ENCODE measurements around the gene ABRACL. TPM values are rescaled to one million over a fixed set of nuclear protein-coding genes. Genes with fewer than 3 reads are reported as not detected.

ABRACL gene
- polyA plus RNA-seq, 1 donor, result 97.2 TPM

DNA sequence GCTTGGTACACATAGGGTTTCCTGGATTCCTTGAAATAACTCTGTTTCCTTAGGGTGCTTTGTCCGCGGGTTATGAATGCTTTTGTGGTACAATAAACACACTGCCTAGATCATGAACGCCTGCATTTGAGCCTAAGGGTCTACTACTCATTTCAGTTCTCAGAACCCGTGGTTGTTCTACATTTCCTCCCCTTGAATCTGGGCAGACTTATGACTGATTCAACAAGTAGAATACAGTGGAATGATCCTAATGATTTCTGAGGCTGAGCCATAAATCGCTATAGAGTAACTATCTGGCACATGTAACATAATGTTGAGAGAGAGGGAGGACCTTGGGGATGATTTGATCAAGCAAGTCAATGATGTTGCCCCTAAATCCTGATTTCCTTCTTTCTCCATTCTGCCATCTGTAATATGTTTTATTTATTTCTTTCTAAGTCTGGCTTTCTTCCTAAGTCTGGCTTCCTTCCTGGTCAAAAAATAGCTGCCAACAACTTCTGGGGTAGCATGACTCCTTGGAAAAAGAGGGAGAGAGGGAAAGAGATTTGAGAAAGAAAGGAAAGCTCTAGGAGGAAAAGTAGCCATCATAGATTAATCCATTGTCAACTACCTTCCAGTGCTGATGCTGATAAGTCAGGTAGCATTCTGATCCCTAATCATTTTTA is 23.0 kb downstream of the ABRACL start:
- Histone ChIP-seq H3K27ac (ENCODE audit: low read length) (no peak overlapping the region), H3K4me1 (ENCODE audit: control insufficient read depth, insufficient read depth, low read length) (no peaks in the 10 kb centered on the region), H3K27me3 (ENCODE audit: control insufficient read depth, insufficient read depth, low read length) (peaks cover 2% of the 10 kb centered on the region), H3K36me3 (ENCODE audit: control insufficient read depth, insufficient read depth, low read length) (no peaks in the 10 kb centered on the region), H3K9me3 (ENCODE audit: control insufficient read depth, low read depth, low read length) (no peaks in the 10 kb centered on the region), H3K4me3 (ENCODE audit: low read length) (no peak overlapping the region)
- DNase-seq, result no peak
- 75% methylated on average over 2 of the region's 5 CpGs for WGBS (ENCODE audit: insufficient coverage, low lambda C conversion rate)

DNA sequence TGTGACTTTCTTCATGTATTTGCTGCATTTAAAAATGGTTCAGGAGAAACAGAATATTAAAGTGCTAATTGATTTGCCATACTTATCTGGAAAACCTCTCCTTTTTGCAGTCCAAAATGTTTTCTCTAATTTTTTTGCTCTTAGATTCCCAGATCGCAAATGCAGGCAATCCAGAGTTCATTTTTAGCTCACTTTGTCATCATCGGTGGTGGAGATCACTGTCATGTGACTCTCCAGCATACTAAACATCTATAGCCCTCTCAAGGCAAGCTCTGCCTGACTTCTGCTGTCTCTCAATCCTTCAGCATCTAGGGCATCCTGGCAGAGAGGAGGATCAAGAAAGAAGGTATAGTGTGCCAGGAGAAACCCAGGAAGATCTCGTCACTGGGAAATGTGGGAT is 24.8 kb downstream of the ABRACL start:
- Histone ChIP-seq H3K27ac (ENCODE audit: low read length) (no peak overlapping the region), H3K4me3 (ENCODE audit: low read length) (no peak overlapping the region), H3K27me3 (ENCODE audit: control insufficient read depth, insufficient read depth, low read length) (peaks cover 2% of the 10 kb centered on the region), H3K4me1 (ENCODE audit: control insufficient read depth, insufficient read depth, low read length) (no peaks in the 10 kb centered on the region), H3K36me3 (ENCODE audit: control insufficient read depth, insufficient read depth, low read length) (no peaks in the 10 kb centered on the region), H3K9me3 (ENCODE audit: control insufficient read depth, low read depth, low read length) (no peaks in the 10 kb centered on the region)
- 67% methylated on average over 1 of the region's 3 CpGs for WGBS (ENCODE audit: insufficient coverage, low lambda C conversion rate)
- DNase-seq, result no peak

DNA sequence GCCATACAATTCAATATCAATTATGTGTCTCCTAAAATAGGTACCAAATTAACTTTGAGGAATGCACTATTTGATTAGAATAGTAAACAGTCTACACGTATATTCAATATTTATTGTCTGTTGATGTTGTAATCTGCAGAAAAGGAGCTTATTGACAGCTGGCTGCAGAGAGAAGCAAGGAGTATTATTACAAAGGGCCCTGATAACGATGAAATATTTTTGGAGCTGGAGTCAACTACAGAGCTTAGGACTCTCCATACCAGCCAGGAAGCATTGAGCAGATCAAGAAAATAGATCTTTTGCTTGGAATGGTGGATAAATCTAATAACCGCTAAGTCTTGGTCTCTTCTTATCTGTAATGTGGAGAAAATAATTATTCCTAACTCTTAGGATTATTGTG is 25.5 kb downstream of the ABRACL start:
- H3K27me3 ChIP-seq (ENCODE audit: control insufficient read depth, insufficient read depth, low read length), result peaks cover 2% of the 10 kb centered on the region
- WGBS (ENCODE audit: insufficient coverage, low lambda C conversion rate), result 67% methylated on average over 1 of the region's 3 CpGs
- H3K36me3 ChIP-seq (ENCODE audit: control insufficient read depth, insufficient read depth, low read length), result no peaks in the 10 kb centered on the region
- no peak overlapping the region for H3K27ac ChIP-seq (ENCODE audit: low read length)
- H3K4me3 ChIP-seq (ENCODE audit: low read length), result no peak overlapping the region
- no peaks in the 10 kb centered on the region for H3K4me1 ChIP-seq (ENCODE audit: control insufficient read depth, insufficient read depth, low read length)
- no peak for DNase-seq
- H3K9me3 ChIP-seq (ENCODE audit: control insufficient read depth, low read depth, low read length), result no peaks in the 10 kb centered on the region

DNA sequence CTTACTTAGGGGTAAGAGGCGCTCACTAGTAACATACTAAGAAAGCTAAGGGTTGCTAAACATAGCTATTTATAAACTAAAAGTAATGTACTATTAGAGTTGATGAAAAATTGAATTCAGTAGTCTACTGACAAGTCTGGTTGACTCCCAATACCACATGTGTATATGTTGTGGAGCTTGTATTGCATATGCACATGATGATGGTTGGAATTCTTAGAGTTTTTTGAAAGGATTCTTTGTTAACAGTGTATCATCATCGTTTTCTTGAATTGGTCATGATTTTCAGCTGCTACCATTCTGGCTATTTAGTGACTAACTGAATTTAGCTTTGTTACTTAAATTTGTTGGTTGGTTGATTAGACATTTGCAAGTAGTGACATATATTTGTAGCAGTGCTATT is 27.2 kb downstream of the ABRACL start:
- no peak overlapping the region for H3K4me3 ChIP-seq (ENCODE audit: low read length)
- no peaks in the 10 kb centered on the region for H3K36me3 ChIP-seq (ENCODE audit: control insufficient read depth, insufficient read depth, low read length)
- H3K27ac ChIP-seq (ENCODE audit: low read length), result no peak overlapping the region
- H3K27me3 ChIP-seq (ENCODE audit: control insufficient read depth, insufficient read depth, low read length), result peaks cover 2% of the 10 kb centered on the region
- no peaks in the 10 kb centered on the region for H3K9me3 ChIP-seq (ENCODE audit: control insufficient read depth, low read depth, low read length)
- H3K4me1 ChIP-seq (ENCODE audit: control insufficient read depth, insufficient read depth, low read length), result no peaks in the 10 kb centered on the region
- DNase-seq, result no peak
- WGBS (ENCODE audit: insufficient coverage, low lambda C conversion rate), result no CpG with 5 or more reads among the region's 2 CpGs

DNA sequence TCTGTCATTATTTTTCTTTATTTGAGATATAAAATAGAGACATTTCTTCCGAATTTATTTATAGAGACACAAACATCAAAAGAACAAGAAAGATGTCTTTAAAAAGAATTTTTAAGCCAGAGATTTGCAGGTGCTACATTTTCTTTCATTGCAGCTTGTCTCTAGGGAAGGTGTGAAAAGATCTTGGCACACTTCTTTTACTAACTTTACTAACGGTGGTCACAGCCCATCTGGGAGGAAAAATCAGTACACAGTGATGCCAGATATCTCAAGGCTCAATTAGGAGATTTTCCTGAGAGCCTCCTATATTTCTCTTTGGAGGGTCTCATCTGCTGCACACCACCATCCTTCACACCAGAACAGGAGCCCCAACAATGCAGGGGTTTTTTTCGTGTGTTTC is 29.5 kb downstream of the ABRACL start:
- Histone ChIP-seq H3K4me1 (ENCODE audit: control insufficient read depth, insufficient read depth, low read length) (no peaks in the 10 kb centered on the region), H3K9me3 (ENCODE audit: control insufficient read depth, low read depth, low read length) (no peaks in the 10 kb centered on the region), H3K27ac (ENCODE audit: low read length) (no peak overlapping the region), H3K4me3 (ENCODE audit: low read length) (no peak overlapping the region), H3K36me3 (ENCODE audit: control insufficient read depth, insufficient read depth, low read length) (no peaks in the 10 kb centered on the region), H3K27me3 (ENCODE audit: control insufficient read depth, insufficient read depth, low read length) (no peaks in the 10 kb centered on the region)
- WGBS (ENCODE audit: insufficient coverage, low lambda C conversion rate), result 100% methylated on average over 1 of the region's 3 CpGs
- no peak for DNase-seq

DNA sequence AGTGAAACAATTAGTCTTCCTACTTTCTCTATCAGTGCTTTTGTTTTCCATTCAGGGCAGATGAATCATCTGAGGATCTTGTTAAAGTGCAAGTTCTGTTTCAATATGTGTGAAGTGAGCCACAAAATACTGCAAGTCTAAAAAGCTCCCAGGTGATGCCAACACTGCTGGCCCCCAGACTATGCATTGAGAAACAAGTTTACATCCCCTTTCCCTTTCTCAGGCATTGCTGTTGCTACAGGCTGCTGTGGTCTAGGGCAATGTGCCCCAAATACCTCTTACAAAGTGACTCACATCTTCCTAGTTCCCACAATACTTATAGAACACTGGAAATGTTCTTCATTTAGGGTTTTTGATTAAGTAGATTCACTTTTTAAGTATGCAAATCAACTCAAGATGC is 31.8 kb downstream of the ABRACL start:
- no peak for DNase-seq
- H3K4me3 ChIP-seq (ENCODE audit: low read length), result no peak overlapping the region
- no peaks in the 10 kb centered on the region for H3K36me3 ChIP-seq (ENCODE audit: control insufficient read depth, insufficient read depth, low read length)
- H3K27ac ChIP-seq (ENCODE audit: low read length), result no peak overlapping the region
- no peaks in the 10 kb centered on the region for H3K9me3 ChIP-seq (ENCODE audit: control insufficient read depth, low read depth, low read length)
- H3K4me1 ChIP-seq (ENCODE audit: control insufficient read depth, insufficient read depth, low read length), result no peaks in the 10 kb centered on the region
- no peaks in the 10 kb centered on the region for H3K27me3 ChIP-seq (ENCODE audit: control insufficient read depth, insufficient read depth, low read length)

DNA sequence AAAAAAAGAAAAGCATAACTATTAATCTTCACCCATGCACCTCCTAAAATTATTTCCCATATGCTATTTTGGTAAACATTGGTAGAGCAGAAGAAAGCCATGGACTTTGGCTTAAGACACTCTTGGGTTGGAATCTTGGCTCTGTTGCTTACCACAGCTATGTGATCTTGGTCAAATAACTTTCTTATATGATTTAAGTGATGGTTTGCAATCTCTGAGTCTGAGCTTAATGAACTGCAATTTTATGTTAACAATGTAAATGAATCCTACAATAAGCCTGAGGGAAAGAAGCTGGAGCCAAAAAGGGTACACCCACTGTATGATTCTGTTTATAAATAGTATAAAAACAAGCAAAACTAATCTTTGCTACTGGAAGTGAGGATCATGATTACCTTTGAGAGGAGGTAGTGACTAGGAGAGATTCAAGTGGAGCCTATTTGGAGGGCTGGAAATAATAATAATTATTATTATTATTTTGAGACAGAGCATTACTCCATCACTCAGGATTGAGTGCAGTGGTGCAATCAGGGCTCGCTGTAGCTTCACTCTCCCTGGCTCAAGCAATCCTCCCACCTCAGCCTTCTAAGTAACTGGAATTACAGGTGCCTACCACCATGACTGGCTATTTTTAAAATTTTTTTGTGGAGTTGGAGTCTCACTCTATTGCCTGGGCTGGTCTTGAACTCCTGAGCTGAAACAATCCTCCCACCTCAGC is 34.5 kb downstream of the ABRACL start:
- no peak for DNase-seq
- Histone ChIP-seq H3K4me3 (ENCODE audit: low read length) (no peak overlapping the region), H3K4me1 (ENCODE audit: control insufficient read depth, insufficient read depth, low read length) (no peaks in the 10 kb centered on the region), H3K27me3 (ENCODE audit: control insufficient read depth, insufficient read depth, low read length) (no peaks in the 10 kb centered on the region), H3K36me3 (ENCODE audit: control insufficient read depth, insufficient read depth, low read length) (no peaks in the 10 kb centered on the region), H3K27ac (ENCODE audit: low read length) (no peak overlapping the region), H3K9me3 (ENCODE audit: control insufficient read depth, low read depth, low read length) (no peaks in the 10 kb centered on the region)
- WGBS (ENCODE audit: insufficient coverage, low lambda C conversion rate), result no CpG with 5 or more reads among the region's 1 CpG

DNA sequence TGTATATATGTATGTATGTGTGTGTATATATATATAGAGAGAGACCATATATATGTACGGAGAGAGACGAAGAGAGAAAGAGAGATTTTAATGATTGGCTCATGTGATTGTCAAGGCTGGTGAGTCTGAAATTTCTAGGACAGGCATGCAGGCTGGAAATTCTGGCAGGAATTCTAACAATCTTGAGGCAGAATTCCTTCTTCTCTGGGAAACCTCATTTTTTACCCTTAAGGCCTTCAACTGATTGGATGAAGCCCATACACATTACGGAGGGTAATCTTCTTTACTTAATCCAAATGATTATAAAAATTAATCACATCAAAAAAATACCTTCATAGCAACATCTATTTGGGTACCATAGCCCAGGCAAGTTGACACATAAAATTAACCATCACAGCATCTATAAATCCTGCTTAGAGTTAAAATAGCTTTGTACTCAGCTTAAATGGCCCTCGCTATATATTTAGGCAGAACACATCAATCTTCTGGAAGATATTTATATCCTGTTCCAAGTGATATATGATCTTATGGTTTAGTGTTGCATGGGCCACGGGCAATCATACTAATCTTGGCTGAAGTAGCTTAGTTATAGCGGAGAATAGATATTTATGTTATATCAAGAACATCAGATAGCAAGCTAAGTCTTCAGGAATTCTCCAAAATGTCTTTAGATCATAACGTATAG is 36.6 kb downstream of the ABRACL start:
- H3K36me3 ChIP-seq (ENCODE audit: control insufficient read depth, insufficient read depth, low read length), result no peaks in the 10 kb centered on the region
- H3K4me3 ChIP-seq (ENCODE audit: low read length), result no peak overlapping the region
- WGBS (ENCODE audit: insufficient coverage, low lambda C conversion rate), result 70% methylated on average over 3 of the region's 7 CpGs
- H3K27me3 ChIP-seq (ENCODE audit: control insufficient read depth, insufficient read depth, low read length), result no peaks in the 10 kb centered on the region
- H3K4me1 ChIP-seq (ENCODE audit: control insufficient read depth, insufficient read depth, low read length), result no peaks in the 10 kb centered on the region
- H3K27ac ChIP-seq (ENCODE audit: low read length), result no peak overlapping the region
- no peak for DNase-seq
- H3K9me3 ChIP-seq (ENCODE audit: control insufficient read depth, low read depth, low read length), result no peaks in the 10 kb centered on the region

DNA sequence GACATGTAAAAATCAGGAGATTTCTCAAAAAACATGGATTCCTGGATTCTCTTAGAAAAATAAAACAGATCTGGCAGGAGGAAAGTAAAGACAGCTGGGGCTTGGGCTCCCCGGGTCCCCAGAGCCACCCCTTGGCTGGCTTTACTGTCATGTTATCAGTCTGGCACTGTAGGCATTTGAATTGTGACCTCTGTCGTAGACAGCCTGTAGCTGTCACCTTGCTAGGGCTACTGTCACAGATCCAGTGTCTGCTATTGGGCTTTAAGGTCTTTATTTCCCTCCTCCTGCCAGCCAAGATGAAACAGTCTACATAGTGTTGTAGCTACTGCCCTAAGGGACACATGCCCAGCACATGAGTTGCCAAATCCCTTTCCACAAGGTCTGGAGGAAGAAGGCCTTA is 37.5 kb downstream of the ABRACL start:
- Histone ChIP-seq H3K4me1 (ENCODE audit: control insufficient read depth, insufficient read depth, low read length) (no peaks in the 10 kb centered on the region), H3K9me3 (ENCODE audit: control insufficient read depth, low read depth, low read length) (no peaks in the 10 kb centered on the region), H3K27ac (ENCODE audit: low read length) (no peak overlapping the region), H3K36me3 (ENCODE audit: control insufficient read depth, insufficient read depth, low read length) (no peaks in the 10 kb centered on the region), H3K27me3 (ENCODE audit: control insufficient read depth, insufficient read depth, low read length) (no peaks in the 10 kb centered on the region), H3K4me3 (ENCODE audit: low read length) (no peak overlapping the region)
- no CpG with 5 or more reads among the region's 2 CpGs for WGBS (ENCODE audit: insufficient coverage, low lambda C conversion rate)
- no peak for DNase-seq

DNA sequence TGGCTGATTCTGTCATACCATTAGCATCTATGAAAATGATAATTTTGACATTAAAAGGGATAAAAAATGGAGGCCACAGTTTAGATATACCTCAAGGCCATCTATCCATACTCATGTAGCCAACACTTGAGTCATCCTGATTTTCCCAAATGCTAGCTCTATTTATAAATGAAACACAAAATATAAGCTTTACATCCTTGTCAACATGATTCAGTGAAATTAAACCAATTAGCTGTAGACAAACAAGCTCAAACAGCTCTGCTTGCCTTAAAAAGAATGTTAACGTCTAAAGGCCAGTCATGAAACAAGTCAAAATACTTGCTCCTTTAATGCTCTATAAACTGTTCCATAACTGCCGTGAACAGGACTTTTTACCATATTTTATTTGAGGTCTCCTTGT is 40.3 kb downstream of the ABRACL start:
- WGBS (ENCODE audit: insufficient coverage, low lambda C conversion rate), result 90% methylated on average over 2 of the region's 2 CpGs
- Histone ChIP-seq H3K4me1 (ENCODE audit: control insufficient read depth, insufficient read depth, low read length) (no peaks in the 10 kb centered on the region), H3K4me3 (ENCODE audit: low read length) (no peak overlapping the region), H3K9me3 (ENCODE audit: control insufficient read depth, low read depth, low read length) (no peaks in the 10 kb centered on the region), H3K27me3 (ENCODE audit: control insufficient read depth, insufficient read depth, low read length) (no peaks in the 10 kb centered on the region), H3K36me3 (ENCODE audit: control insufficient read depth, insufficient read depth, low read length) (no peaks in the 10 kb centered on the region), H3K27ac (ENCODE audit: low read length) (no peak overlapping the region)
- no peak for DNase-seq

All from large intestine (tissue), 3 donors.